ENCODE results near the gene PMM2.
"Not testable (repeated sequence)": the region's sequence is repeated elsewhere in the genome, so short reads cannot be mapped to it uniquely, and the experiment has no call there.

DNA sequence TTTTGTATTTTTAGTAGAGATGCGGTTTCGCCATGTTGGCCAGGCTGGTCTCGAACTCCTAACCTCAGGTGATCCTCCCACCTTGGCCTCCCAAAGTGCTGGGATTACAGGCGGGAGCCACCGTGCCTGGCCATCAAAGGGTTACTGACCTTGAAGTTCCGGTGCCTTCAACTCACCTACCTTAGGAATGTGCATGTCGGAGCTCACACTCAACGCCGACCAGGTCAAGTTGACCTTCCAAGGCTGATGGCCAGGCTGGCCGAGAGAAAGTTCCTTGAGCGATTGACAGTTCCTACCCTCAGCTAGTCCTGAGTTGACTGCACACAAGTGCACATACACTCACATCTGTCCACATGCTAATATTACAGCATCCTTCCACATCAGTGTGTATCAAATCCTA is 11.3 kb upstream of the PMM2 start:
- not testable (repeated sequence) for TF ChIP-seq CTCF (IDR thresholded peaks at IDR 0.05; ENCODE audit: low read depth, low read length); POLR2A (IDR thresholded peaks at IDR 0.05; ENCODE audit: extremely low read depth, insufficient read length)

Data from NB4 (cell line).